ENCODE measurements around the gene OR2A25. TPM values are rescaled to one million over a fixed set of nuclear protein-coding genes. Genes with fewer than 3 reads are reported as not detected.

OR2A25 gene
- total RNA-seq, result not detected in 2 replicates

GRCh38 chr7:144069511-144069910 is at the start of gene OR2A25:
TSS of gene OR2A25 (plus strand) at chr7:144069811. CDS start at chr7:144074220, 4,409 bp downstream.

GRCh38 chr7:144048648-144049047 is 21.0 kb upstream of the OR2A25 start, which contains the start of gene OR2A5:
TSS of gene OR2A5 (plus strand) at chr7:144048948. CDS start at chr7:144050402, 1,454 bp downstream.

DNA sequence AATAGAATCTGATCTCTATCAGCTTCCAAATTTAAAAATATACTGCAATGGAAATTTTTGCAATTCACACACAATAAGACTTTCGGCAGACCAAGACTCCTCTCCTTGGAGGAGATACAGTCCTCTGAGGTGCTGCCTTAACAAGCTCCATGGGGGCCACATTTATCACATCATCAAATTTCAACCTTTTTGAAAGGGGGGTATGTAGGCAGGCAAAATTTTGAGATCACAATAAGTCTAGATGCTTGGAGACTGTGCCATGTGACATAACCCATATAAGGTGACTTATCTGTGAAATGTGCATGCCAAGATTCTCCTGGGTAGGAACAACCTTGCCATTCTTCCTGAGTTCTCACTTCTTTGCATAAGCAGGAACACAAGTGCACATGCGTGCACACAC is 16.4 kb downstream of the OR2A25 start, which contains the start of gene OR2A12:
TSS of gene OR2A12 (plus strand) at position 301 of the 400 bp plus-strand sequence. CDS start 8,830 bp downstream, outside the sequence.

DNA sequence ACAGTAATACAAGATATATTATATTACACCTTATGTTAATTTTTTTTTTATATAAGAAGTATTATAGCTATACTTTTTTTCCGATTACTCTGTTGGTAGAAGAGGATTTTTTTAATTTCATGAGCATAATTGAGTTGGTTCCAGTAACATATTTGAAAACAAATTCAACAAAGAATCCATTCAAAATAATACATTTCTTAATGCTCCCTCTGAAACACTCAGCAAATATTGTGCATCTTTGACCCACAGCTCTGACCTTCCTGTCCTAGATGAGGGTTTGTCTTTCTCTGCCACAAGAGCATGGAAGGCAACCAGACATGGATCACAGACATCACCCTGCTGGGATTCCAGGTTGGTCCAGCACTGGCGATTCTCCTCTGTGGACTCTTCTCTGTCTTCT is 39.7 kb downstream of the OR2A25 start, which contains the start of gene OR2A2:
TSS of gene OR2A2 (plus strand) at position 301 of the 400 bp plus-strand sequence. CDS start at position 301, 0 bp downstream.

DNA sequence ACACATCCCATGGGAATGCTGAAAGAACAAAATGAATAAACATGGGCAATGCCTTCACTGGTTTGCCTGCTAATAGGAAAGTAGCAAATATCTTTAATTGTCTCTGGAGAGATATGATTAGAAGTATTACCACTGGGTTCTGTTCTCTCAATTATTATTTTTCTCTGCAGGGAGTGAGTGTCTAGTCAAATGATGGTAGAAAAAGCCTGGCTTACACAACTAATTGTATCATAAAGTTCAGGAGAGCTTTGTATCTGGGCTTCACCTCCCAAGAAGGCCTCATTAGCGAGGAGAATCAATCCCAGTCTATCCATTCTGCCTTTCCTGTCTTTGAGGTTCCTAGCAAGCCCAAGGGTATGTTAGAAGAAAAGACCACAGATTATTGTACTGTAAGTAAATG is 53.3 kb downstream of the OR2A25 start, which contains the start of gene OR2A14:
TSS of gene OR2A14 (plus strand) at position 301 of the 400 bp plus-strand sequence. CDS start 5,937 bp downstream, outside the sequence.

Other genes with a start within 250 kb of the OR2A25 start
- 25.6 and 31.2 TPM in 2 replicates for gene TCAF1, start 167.6 kb upstream of the OR2A25 start, total RNA-seq
- not detected in 2 replicates for gene OR2F2, start 134.6 kb upstream of the OR2A25 start, total RNA-seq
- gene OR2F1, start 115.0 kb upstream of the OR2A25 start, total RNA-seq, result not detected in 2 replicates
- not detected in 2 replicates for gene OR6B1, start 69.5 kb upstream of the OR2A25 start, total RNA-seq
- not detected in 2 replicates for gene OR2A5, start 20.9 kb upstream of the OR2A25 start, total RNA-seq
- gene OR2A12, start 16.5 kb downstream of the OR2A25 start, total RNA-seq, result not detected in 2 replicates
- not detected in 2 replicates for gene OR2A2, start 39.8 kb downstream of the OR2A25 start, total RNA-seq
- gene OR2A14, start 53.4 kb downstream of the OR2A25 start, total RNA-seq, result not detected in 2 replicates
- 0.46 and 1.0 TPM in 2 replicates for gene CTAGE4, start 113.7 kb downstream of the OR2A25 start, total RNA-seq
- 7.5 and 11.0 TPM in 2 replicates for gene ARHGEF35, start 126.0 kb downstream of the OR2A25 start, total RNA-seq
- gene OR2A42, start 169.8 kb downstream of the OR2A25 start, total RNA-seq, result not detected in 2 replicates
- 1.1 and 4.1 TPM in 2 replicates for gene OR2A7, start 195.0 kb downstream of the OR2A25 start, total RNA-seq
- gene CTAGE8, start 199.5 kb downstream of the OR2A25 start, total RNA-seq, result 3.4 and 3.7 TPM in 2 replicates
- gene OR2A1, start 242.6 kb downstream of the OR2A25 start, total RNA-seq, result 0.11 TPM in 1 of 2 replicates, not detected in the other